HG02943 (cell line): ENCODE data around the gene CAMTA1.
"Not testable (repeated sequence)": the region's sequence is repeated elsewhere in the genome, so short reads cannot be mapped to it uniquely, and the experiment has no call there.

Source experiments
- ATAC-seq: cut with Tn5 transposase; IDR thresholded peaks from one replicate; pipeline ENCODE4 v1.9.1; 2021; ENCODE audit warnings: mild to moderate bottlenecking, low read depth, moderate library complexity; ENCODE audit not compliant: unreplicated experiment

Gene CAMTA1

GRCh38 chr1:6899621-6900020, 114.4 kb downstream of the CAMTA1 start:
- no peak for ATAC-seq

DNA sequence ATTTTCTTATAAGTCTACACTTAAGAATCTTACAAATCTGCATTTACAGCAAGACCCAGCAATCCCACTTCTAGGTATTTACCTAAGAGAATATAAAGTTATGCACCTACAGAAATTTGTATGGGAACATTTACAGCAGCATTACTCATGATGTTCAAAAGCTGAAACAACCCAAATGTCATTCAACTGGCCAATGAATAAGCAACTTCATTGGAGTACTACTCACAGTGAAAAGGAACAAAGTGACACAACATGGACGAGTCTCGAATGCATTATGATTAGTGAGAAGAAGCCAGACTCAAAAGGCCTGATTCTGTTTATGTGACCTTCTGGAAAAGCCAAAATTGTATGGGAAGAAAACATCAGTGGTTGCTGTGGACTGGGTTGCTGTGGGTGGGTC, 116.9 kb downstream of the CAMTA1 start:
- ATAC-seq = no peak

GRCh38 chr1:6904476-6905170, 119.4 kb downstream of the CAMTA1 start:
- no peak for ATAC-seq

DNA sequence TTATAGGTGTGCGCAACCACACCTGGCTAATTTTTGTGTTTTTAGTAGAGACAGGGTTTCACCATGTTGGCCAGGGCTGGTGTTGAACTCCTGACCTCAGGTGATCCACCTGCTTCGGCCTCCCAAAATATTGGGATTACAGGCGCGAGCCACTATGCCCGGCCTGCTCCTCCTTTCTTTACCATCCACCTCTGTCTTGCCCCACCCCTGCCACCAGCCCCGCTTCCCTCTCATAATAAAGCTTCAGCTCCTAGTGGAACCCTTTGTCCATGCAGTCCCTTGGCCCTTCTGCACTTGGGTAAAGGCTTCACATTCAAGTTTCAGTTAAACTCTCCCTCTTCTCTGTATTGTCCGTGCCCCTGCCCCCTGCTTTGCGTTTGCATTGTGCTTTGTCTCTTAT, 120.1 kb downstream of the CAMTA1 start:
- ATAC-seq = no peak

- ATAC-seq = no peak
These were observed 120.5 kb downstream of the CAMTA1 start for GRCh38 chr1:6905790-6906189.

DNA sequence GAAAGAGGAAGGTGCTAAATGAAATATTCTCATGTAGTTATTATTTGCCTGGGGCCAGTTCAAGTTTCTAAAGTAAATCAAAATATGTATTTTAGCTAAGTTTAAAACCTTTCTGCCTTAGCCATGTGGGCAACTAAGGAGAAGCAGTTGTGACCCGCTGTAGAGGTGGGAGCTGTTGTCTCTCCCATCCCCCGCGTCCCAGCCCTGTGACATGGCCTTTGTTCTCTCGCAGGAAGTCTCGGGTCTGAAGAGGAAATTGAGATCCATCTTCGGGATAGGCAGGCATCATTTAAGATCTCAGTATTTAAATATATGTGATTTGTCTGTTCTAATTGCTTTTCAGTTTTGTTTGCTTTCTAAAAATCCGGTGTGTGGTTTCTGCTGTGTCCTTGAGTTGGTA, 121.5 kb downstream of the CAMTA1 start:
- ATAC-seq = no peak

DNA sequence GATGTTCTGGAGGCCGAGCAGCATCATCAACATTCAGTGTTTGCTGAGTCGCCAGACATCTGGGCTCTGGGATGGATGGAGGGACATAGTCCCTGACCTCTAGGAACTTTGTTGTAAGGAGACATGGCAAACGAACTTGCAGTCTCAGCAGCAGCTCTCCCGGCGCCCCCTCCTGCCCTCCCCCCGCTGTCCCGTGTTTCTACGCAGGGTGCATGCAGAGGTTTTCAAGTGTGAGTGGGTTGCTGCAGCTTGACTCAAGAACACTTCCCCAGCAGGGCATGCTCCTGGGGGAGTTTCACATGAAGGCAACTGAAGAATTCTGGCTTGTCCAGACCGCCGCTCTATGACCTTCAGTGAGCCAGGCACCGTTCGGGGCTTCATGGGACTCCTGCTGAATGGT, 121.9 kb downstream of the CAMTA1 start:
- no peak for ATAC-seq

- no peak for ATAC-seq
These were observed 122.6 kb downstream of the CAMTA1 start for GRCh38 chr1:6907676-6908434.

DNA sequence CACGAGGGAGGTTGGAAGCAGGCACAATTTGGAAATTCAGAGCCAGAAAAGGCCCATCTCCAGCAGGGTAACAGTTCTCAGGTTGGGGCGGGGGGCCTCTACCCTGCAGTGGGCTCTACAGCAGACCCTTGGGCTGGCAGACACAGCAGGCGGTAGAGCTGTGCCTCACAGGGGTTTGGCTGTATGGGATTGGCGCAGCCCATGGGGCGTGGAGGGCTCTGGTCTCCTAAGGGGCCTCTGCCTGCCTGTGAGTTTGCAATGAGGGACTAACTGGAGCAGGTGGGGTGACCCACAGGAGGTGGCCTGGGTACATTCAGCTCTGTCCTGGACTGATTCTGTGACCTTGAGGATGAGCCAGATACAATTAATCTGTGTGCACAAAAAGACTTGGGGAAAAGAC, 124.1 kb downstream of the CAMTA1 start:
- ATAC-seq = no peak

DNA sequence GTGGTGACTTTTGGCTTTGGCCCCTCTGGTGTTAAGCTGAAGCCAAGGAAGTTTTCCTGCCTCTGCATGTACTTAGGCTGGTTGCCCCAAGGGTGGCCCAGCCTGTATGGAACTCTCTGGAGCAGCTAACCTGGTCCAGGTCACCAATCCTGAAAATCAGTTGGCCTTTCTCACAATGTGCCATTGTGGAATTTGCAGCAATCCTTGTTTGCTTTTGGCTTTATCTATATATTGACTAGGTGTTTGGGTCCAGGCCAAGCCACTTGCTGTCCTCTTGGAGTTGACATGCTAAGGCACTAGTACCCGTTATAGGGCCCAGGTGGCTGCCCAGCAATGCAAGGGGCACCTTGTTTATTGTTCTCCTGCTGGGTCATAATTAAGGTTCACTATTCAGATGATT, 124.6 kb downstream of the CAMTA1 start:
- no peak for ATAC-seq

DNA sequence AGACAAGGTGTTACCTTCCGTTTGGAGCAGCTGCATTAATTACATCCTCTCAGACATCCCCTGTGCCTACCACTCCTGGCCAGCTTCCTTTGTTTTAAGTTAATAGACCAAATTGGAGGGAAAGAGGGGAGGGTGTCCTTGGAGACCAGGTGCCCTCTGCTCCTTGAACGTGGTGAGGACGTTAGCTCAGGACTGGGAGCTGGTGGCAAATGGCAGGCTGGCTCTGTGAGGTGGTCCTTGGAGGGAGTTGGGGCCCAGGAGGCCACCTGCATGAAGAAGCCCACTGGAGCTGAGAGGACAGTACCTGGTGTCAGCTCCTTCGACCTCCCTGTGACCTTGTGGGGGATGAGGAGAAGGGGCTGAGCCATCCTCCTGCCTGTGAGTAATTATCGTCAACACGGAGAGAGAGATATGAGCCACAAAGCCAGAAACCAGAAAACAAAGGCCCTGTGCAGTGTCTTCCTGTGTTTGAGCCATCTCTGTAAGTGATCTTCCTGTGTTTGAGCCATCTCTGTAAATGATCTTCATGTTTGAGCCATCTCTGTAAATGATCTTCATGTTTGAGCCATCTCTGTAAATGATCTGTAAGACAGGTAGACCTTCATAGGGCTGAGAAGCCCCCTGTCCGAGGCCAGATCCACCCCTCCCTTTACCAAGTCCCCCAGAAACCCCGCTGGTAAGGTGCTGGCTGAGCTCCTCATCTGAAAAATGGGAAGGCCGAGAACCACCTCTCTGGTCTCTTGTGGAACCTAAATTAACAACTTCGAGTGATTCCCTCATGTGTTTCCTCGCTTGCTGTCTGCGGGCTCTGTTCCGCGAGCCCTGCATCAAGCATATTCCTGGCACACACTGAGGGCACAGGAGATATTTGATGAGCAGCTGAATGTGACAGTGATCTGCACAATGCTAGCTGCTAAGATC, 126.0 kb downstream of the CAMTA1 start:
- ATAC-seq = no peak

DNA sequence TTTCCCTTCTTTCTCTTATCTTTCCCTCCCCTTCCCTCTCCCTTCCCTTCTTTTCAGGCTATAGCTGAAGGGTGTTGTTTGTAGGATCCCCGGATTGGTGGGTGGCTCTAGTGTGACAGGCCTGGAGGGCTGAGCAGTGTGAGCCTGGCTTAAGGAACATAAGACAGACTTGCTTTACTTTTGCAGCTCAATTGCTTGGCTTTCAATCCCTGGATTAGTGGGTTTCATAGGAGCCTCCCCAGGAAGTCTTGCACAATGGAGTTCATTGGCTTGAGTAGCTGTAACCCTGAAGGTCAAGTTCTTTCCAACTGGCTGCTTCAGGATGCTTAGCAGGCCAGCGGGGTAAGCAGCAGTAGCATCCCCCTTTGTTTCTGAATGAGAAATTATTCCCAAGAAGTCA, 126.7 kb downstream of the CAMTA1 start:
- ATAC-seq = no peak

GRCh38 chr1:6912518-6912917, 127.3 kb downstream of the CAMTA1 start:
- ATAC-seq = no peak

DNA sequence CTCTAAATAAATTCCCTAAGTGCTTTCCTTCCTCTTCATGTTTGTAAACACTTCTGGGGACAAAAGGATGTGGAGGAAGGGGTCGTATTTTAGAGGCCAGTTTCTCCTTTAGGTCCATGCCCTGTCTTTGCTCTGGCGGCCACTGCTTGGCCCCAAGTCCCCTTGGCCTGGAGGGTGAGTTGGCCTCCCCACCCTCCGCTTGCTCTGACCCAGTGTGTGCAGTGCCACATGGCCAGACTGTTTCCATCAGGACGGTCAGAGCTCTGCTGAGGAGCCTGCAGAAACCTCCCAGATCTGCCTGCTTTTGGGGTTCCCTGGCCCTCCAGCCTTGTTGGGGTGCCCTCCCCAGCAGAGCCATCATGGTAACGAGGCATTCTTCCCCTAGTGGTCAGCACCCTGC, 127.8 kb downstream of the CAMTA1 start:
- no peak for ATAC-seq

GRCh38 chr1:6914706-6915105, 129.5 kb downstream of the CAMTA1 start:
- ATAC-seq = no peak

- no peak for ATAC-seq
These were observed 130.8 kb downstream of the CAMTA1 start for GRCh38 chr1:6915999-6916565.

DNA sequence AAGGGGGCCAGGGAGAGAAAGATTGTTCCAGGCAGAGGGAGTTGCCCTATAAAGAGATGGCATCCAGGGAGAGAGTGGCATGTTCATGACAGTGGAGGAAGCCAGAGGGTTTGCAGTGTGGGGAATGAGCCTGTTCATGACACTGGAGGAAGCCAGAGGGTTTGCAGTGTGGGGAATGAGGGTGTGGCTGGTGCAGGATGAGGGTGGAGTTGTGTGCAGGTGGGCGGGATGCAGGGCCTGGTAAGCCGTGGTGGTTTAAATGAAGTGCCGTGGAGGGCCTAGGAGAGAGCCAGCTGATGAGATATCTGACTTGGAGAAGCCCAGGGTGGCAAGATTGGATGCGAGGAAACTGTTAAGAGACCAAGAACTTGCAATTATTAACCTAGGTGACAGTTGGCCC, 131.8 kb downstream of the CAMTA1 start:
- ATAC-seq = no peak

- ATAC-seq = no peak
These were observed 133.1 kb downstream of the CAMTA1 start for GRCh38 chr1:6918186-6918924.

DNA sequence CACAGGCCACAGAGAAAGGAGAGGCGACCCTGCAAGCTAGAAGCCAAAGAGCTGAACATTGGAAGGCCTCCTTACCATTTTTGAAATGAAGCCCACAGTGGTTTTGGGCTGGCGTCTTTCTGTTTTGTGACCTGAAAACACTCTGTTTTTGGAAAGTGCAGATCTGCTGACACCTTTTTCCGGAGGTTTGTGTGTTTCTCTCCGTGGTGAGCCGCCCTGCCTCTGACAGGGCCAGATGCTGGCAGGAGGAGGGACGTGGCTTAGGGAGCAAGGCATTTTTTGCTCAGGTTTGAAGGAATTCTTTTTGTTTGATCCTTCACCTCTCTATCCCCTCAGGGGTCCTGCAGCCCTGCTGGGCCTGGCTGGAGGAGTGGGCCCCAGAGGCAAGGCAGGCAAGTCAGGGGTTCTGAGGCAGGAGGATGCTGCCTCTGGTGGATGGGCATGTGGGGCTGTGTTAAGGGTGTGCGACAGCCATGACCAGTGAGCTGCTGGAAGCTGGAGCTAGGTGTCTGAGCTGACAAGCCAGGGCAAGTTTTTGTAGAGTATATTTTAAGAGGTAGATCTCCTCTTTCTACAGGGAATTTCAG, 133.8 kb downstream of the CAMTA1 start:
- no peak for ATAC-seq

DNA sequence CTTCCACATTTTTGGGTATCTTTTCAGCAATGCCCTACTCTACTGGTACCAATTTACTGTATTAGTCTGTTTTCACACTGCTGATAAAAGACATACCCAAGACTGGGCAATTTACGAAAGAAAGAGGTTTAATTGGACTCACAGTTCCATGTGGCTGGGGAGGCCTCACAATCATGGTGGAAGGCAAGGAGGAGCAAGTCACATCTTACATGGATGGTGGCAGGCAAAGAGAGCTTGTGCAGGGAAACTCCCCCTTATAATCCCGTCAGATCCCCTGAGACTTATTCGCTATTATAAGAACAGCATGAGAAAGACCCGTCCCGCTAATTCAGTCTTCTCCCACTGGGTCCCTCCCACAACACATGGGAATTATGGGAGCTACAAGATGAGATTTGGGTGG, 136.3 kb downstream of the CAMTA1 start:
- ATAC-seq = not testable (repeated sequence)
